ENCODE measurements around the gene RAG2.

The RAG2 gene

GRCh38 chr11:36598051-36598450, at the start of gene RAG2:
Gene RAG2, minus strand, starts transcription at chr11:36598236. Its CDS starts 4,068 bp downstream, at chr11:36594168.
- no peak for DNase-seq (ENCODE audit: low read depth)

- no peak for DNase-seq (ENCODE audit: low read depth)
These were observed 40.5 kb upstream of the RAG2 start for GRCh38 chr11:36638556-36638955.

- DNase-seq (ENCODE audit: low read depth): no peak
These were observed 37.2 kb upstream of the RAG2 start for GRCh38 chr11:36635066-36635862.

GRCh38 chr11:36631774-36632173, 33.7 kb upstream of the RAG2 start:
- no peak for DNase-seq (ENCODE audit: low read depth)

- DNase-seq (ENCODE audit: low read depth): no peak
These were observed 30.8 kb upstream of the RAG2 start for GRCh38 chr11:36628765-36629244.

- DNase-seq (ENCODE audit: low read depth): no peak
These were observed 30.1 kb upstream of the RAG2 start for GRCh38 chr11:36628141-36628540.

- DNase-seq (ENCODE audit: low read depth): no peak
These were observed 29.4 kb upstream of the RAG2 start for GRCh38 chr11:36627471-36627870.

GRCh38 chr11:36627006-36627405, 29.0 kb upstream of the RAG2 start:
- no peak for DNase-seq (ENCODE audit: low read depth)

GRCh38 chr11:36623494-36623893, 25.5 kb upstream of the RAG2 start:
- DNase-seq (ENCODE audit: low read depth): no peak

- no peak for DNase-seq (ENCODE audit: low read depth)
These were observed 24.5 kb upstream of the RAG2 start for GRCh38 chr11:36622431-36623136.

- DNase-seq (ENCODE audit: low read depth): no peak
These were observed 22.2 kb upstream of the RAG2 start for GRCh38 chr11:36620246-36620645.

GRCh38 chr11:36619502-36619901, 21.5 kb upstream of the RAG2 start:
- no peak for DNase-seq (ENCODE audit: low read depth)

GRCh38 chr11:36618363-36619047, 20.5 kb upstream of the RAG2 start:
- DNase-seq (ENCODE audit: low read depth): no peak

GRCh38 chr11:36617543-36618362, 19.7 kb upstream of the RAG2 start:
- DNase-seq (ENCODE audit: low read depth): no peak

- no peak for DNase-seq (ENCODE audit: low read depth)
These were observed 17.8 kb upstream of the RAG2 start for GRCh38 chr11:36615826-36616225.

GRCh38 chr11:36609383-36609782, 11.3 kb upstream of the RAG2 start:
- no peak for DNase-seq (ENCODE audit: low read depth)

GRCh38 chr11:36608491-36609199, 10.6 kb upstream of the RAG2 start:
- no peak for DNase-seq (ENCODE audit: low read depth)

GRCh38 chr11:36605221-36606216, 7.5 kb upstream of the RAG2 start:
- no peak for DNase-seq (ENCODE audit: low read depth)

- DNase-seq (ENCODE audit: low read depth): no peak
These were observed 4.1 kb upstream of the RAG2 start for GRCh38 chr11:36602135-36602534.

GRCh38 chr11:36601155-36601554, 3.1 kb upstream of the RAG2 start:
- no peak for DNase-seq (ENCODE audit: low read depth)
